ENCODE results near the gene CCSER1.
"Not testable (repeated sequence)": the region's sequence is repeated elsewhere in the genome, so short reads cannot be mapped to it uniquely, and the experiment has no call there.

- not testable (repeated sequence) for TF ChIP-seq CTCF (conservative IDR thresholded peaks at IDR 0.05; ENCODE audit: low read length); EZH2phosphoT487 (IDR thresholded peaks at IDR 0.05; ENCODE audit: borderline replicate concordance, low read depth, low read length)
These were observed 280.7 kb downstream of the CCSER1 start for GRCh38 chr4:90407897-90408296.
